Measurements from ENCODE around the gene OTX1. TPM values are rescaled to one million over a fixed set of nuclear protein-coding genes. Genes with fewer than 3 reads are reported as not detected.

OTX1 gene
- total RNA-seq, 2 experiments from 2014 or later, result 0.08 to 0.30 TPM

- no peak overlapping the region for H3K4me3 Mint-ChIP-seq
- DNase-seq, result no peak
- no peaks in the 10 kb centered on the region for H3K4me1 Mint-ChIP-seq
- no peak overlapping the region for H3K27ac Mint-ChIP-seq
- POLR2A ChIA-PET, result no interaction called here
- H3K27me3 Mint-ChIP-seq, result peaks cover 11% of the 10 kb centered on the region
- CTCF ChIA-PET, result no interaction called here
- H3K36me3 Mint-ChIP-seq (ENCODE audit: low read depth), result no peaks in the 10 kb centered on the region
- no peaks in the 10 kb centered on the region for H3K9me3 Mint-ChIP-seq
Observed at GRCh38 chr2:63086687-63087086, 36.1 kb downstream of the OTX1 start.

GRCh38 chr2:63092401-63092800 lies 41.8 kb downstream of the OTX1 start:
- POLR2A ChIA-PET, result no interaction called here
- no peak for DNase-seq
- Mint-ChIP-seq H3K36me3 (ENCODE audit: low read depth) (no peaks in the 10 kb centered on the region), H3K4me1 (no peaks in the 10 kb centered on the region), H3K4me3 (no peak overlapping the region), H3K9me3 (no peaks in the 10 kb centered on the region), H3K27ac (no peak overlapping the region), H3K27me3 (peaks cover 2% of the 10 kb centered on the region)
- CTCF ChIA-PET, result no interaction called here

- no peak for DNase-seq
- Mint-ChIP-seq H3K9me3 (no peaks in the 10 kb centered on the region), H3K4me1 (no peaks in the 10 kb centered on the region), H3K27ac (no peak overlapping the region), H3K27me3 (peaks cover 2% of the 10 kb centered on the region), H3K36me3 (ENCODE audit: low read depth) (no peaks in the 10 kb centered on the region), H3K4me3 (no peak overlapping the region)
- CTCF ChIA-PET, result no interaction called here
- POLR2A ChIA-PET, result no interaction called here
Observed at GRCh38 chr2:63092857-63093256, 42.2 kb downstream of the OTX1 start.

- CTCF ChIA-PET, result no interaction called here
- no peak overlapping the region for H3K4me3 Mint-ChIP-seq
- peaks cover 2% of the 10 kb centered on the region for H3K27me3 Mint-ChIP-seq
Observed at GRCh38 chr2:63093502-63093901, 42.9 kb downstream of the OTX1 start.

GRCh38 chr2:63096491-63096890 lies 45.9 kb downstream of the OTX1 start:
- H3K4me1 Mint-ChIP-seq, result no peaks in the 10 kb centered on the region
- peaks cover 2% of the 10 kb centered on the region for H3K27me3 Mint-ChIP-seq
- no peak overlapping the region for H3K27ac Mint-ChIP-seq
- CTCF ChIA-PET, result no interaction called here
- H3K9me3 Mint-ChIP-seq, result no peaks in the 10 kb centered on the region
- POLR2A ChIA-PET, result no interaction called here
- H3K36me3 Mint-ChIP-seq (ENCODE audit: low read depth), result no peaks in the 10 kb centered on the region
- H3K4me3 Mint-ChIP-seq, result no peak overlapping the region
- no peak for DNase-seq

More at GRCh38 chr2:63093502-63093901, 42.9 kb downstream of the OTX1 start:
- Mint-ChIP-seq H3K27ac (no peak overlapping the region), H3K36me3 (ENCODE audit: low read depth) (no peaks in the 10 kb centered on the region), H3K4me1 (no peaks in the 10 kb centered on the region), H3K9me3 (no peaks in the 10 kb centered on the region)
- POLR2A ChIA-PET, result no interaction called here
- DNase-seq, result no peak

- Mint-ChIP-seq H3K36me3 (ENCODE audit: low read depth) (no peaks in the 10 kb centered on the region), H3K4me3 (no peak overlapping the region), H3K9me3 (no peaks in the 10 kb centered on the region), H3K27me3 (peaks cover 1% of the 10 kb centered on the region), H3K4me1 (no peaks in the 10 kb centered on the region), H3K27ac (no peak overlapping the region)
- ChIA-PET CTCF (no interaction called here), POLR2A (no interaction called here)
- no peak for DNase-seq
Observed at GRCh38 chr2:63099032-63099431, 48.4 kb downstream of the OTX1 start.

GRCh38 chr2:63101954-63102353 lies 51.3 kb downstream of the OTX1 start:
- ChIA-PET POLR2A (no interaction called here), CTCF (no interaction called here)
- Mint-ChIP-seq H3K27me3 (no peaks in the 10 kb centered on the region), H3K36me3 (ENCODE audit: low read depth) (no peaks in the 10 kb centered on the region), H3K27ac (no peak overlapping the region), H3K9me3 (peaks cover 7% of the 10 kb centered on the region), H3K4me1 (no peaks in the 10 kb centered on the region), H3K4me3 (no peak overlapping the region)
- DNase-seq, result no peak

- no peaks in the 10 kb centered on the region for H3K4me1 Mint-ChIP-seq
- POLR2A ChIA-PET, result no interaction called here
- peaks cover 7% of the 10 kb centered on the region for H3K9me3 Mint-ChIP-seq
- peaks cover under 1% of the 10 kb centered on the region for H3K27me3 Mint-ChIP-seq
- no peak for DNase-seq
- no peak overlapping the region for H3K4me3 Mint-ChIP-seq
- CTCF ChIA-PET, result no interaction called here
- no peak overlapping the region for H3K27ac Mint-ChIP-seq
- H3K36me3 Mint-ChIP-seq (ENCODE audit: low read depth), result no peaks in the 10 kb centered on the region
Observed at GRCh38 chr2:63104482-63104881, 53.9 kb downstream of the OTX1 start.

Data from activated CD4-positive, alpha-beta memory T cell treated with anti-CD3 and anti-CD28 coated beads, Interleukin-2, amount 10 ng/mL, durations not matched to agents 7 days and 5 days (primary cell).